ENCODE results near the gene HTRA2.

DNA sequence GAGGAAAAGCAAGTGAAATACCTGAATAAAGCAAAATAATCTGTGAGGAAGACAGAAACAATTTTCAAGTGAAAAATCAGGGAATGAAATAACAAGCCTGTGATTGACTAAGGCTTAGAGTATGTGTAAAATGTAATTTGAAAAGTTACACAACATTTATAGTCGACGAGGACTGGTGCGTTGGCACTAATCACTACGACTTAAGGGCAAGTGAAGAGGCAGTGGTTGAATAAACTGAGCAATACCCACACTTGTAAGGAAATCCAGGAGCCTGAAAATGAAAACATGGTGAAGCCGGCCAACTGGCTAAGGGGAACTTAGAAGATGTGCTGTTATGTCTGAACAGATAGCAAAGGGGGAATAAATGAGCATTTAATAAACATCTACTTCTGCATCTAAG, 38.1 kb downstream of the HTRA2 start:
- TF ChIP-seq TAF1 (conservative IDR thresholded peaks at IDR 0.05): no peak
- TF ChIP-seq, protein P1, sequence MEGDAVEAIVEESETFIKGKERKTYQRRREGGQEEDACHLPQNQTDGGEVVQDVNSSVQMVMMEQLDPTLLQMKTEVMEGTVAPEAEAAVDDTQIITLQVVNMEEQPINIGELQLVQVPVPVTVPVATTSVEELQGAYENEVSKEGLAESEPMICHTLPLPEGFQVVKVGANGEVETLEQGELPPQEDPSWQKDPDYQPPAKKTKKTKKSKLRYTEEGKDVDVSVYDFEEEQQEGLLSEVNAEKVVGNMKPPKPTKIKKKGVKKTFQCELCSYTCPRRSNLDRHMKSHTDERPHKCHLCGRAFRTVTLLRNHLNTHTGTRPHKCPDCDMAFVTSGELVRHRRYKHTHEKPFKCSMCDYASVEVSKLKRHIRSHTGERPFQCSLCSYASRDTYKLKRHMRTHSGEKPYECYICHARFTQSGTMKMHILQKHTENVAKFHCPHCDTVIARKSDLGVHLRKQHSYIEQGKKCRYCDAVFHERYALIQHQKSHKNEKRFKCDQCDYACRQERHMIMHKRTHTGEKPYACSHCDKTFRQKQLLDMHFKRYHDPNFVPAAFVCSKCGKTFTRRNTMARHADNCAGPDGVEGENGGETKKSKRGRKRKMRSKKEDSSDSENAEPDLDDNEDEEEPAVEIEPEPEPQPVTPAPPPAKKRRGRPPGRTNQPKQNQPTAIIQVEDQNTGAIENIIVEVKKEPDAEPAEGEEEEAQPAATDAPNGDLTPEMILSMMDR (IDR thresholded peaks at IDR 0.05; ENCODE audit: low read depth, low read length, missing input control): no peak
- TF ChIP-seq GABPA (IDR thresholded peaks at IDR 0.05 in 1 of 2, conservative IDR thresholded peaks at IDR 0.05 in 1 of 2): no peak

Data from liver (tissue), 3 donors.